Parathyroid adenoma (tissue), 2 donors: Measurements from ENCODE around the gene SORL1-AS1.
"Not testable (repeated sequence)": the region's sequence is repeated elsewhere in the genome, so short reads cannot be mapped to it uniquely, and the experiment has no call there.

ENCODE experiments used
- H2AFZ ChIP-seq: fragments of 300-600 bp; sonication (generic); one replicate; pipeline ENCODE4 v1.7.0; 2017; ENCODE audit warnings: antibody characterized with exemption, mild to moderate bottlenecking
- H3K27ac ChIP-seq: fragments of 300-600 bp; sonication (generic); one replicate; pipeline ENCODE4 v1.7.0; 2017
- H3K27me3 ChIP-seq: fragments of 300-600 bp; sonication (generic); one replicate; pipeline ENCODE4 v1.7.0; 2017; ENCODE audit warnings: low read length; ENCODE audit not compliant: control insufficient read depth, insufficient read depth
- H3K36me3 ChIP-seq: fragments of 300-600 bp; sonication (generic); one replicate; pipeline ENCODE4 v1.7.0; 2017; ENCODE audit warnings: low read length; ENCODE audit not compliant: control insufficient read depth, insufficient read depth
- H3K4me1 ChIP-seq: fragments of 300-600 bp; sonication (generic); one replicate; pipeline ENCODE4 v1.7.0; 2017; ENCODE audit warnings: control low read depth
- H3K4me2 ChIP-seq: fragments of 300-600 bp; sonication (generic); one replicate; pipeline ENCODE4 v1.7.0; 2017; ENCODE audit warnings: low read length
- H3K4me3 ChIP-seq: fragments of 300-600 bp; sonication (generic); one replicate; pipeline ENCODE4 v1.7.0; 2017; ENCODE audit warnings: low read depth, low read length
- H3K79me2 ChIP-seq: fragments of 300-600 bp; sonication (generic); one replicate; pipeline ENCODE4 v1.7.0; 2017; ENCODE audit warnings: control low read depth
- H3K9ac ChIP-seq: fragments of 300-600 bp; sonication (generic); one replicate; pipeline ENCODE4 v1.7.0; 2017; ENCODE audit warnings: mild to moderate bottlenecking
- H3K9me3 ChIP-seq: fragments of 300-600 bp; sonication (generic); one replicate; pipeline ENCODE4 v1.7.0; 2017; ENCODE audit warnings: low read length; ENCODE audit not compliant: control insufficient read depth
- TF ChIP-seq, protein P1 (sequence below): fragments of 300-600 bp; sonication (generic); IDR thresholded peaks from one replicate; pipeline ENCODE4 v1.7.0; 2017; ENCODE audit warnings: antibody characterized with exemption, mild to moderate bottlenecking
- donor health status: primary hyperparathyroidism.

The SORL1-AS1 gene

DNA sequence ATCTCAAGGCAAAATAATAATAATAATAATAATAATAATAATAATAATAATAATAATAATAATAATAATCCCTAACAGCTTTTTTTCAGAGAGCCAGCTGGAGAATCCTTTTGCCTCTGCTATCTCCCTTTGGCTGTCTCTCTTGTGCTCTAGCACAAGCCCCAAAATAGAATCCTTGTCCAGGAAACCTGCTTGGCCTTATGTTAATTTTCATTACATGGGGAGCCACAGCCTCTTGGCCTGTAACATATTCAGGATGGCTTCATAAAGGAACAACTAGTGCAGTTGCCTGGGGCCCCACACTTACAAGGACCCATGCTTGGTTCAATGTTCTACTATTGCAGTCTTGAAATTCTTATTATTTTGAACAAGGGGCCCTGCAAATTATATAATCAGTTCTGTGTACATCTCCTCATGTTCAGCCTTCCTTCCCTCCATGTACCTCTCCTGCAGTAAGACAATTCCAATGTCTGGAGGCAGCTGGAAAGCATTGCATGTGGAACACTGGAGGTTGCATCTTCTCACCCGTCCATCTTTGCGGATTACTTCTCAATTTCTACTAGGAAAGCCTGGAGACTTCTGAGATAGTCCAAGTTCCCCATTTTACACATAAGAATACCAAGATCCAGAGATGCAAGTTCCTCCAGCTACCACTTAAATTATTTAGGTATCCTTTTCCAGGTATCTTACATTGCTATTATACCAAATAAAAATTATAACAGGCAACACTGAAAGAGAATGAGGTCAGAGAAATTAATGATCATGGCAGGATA lies 38.4 kb downstream of the SORL1-AS1 start:
- H3K9ac ChIP-seq, result no peak overlapping the region
- H3K27ac ChIP-seq, result no peak overlapping the region
- no peak overlapping the region for H3K4me3 ChIP-seq
- TF ChIP-seq, protein P1, sequence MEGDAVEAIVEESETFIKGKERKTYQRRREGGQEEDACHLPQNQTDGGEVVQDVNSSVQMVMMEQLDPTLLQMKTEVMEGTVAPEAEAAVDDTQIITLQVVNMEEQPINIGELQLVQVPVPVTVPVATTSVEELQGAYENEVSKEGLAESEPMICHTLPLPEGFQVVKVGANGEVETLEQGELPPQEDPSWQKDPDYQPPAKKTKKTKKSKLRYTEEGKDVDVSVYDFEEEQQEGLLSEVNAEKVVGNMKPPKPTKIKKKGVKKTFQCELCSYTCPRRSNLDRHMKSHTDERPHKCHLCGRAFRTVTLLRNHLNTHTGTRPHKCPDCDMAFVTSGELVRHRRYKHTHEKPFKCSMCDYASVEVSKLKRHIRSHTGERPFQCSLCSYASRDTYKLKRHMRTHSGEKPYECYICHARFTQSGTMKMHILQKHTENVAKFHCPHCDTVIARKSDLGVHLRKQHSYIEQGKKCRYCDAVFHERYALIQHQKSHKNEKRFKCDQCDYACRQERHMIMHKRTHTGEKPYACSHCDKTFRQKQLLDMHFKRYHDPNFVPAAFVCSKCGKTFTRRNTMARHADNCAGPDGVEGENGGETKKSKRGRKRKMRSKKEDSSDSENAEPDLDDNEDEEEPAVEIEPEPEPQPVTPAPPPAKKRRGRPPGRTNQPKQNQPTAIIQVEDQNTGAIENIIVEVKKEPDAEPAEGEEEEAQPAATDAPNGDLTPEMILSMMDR, result no peak
- H2AFZ ChIP-seq, result no peak overlapping the region
- no peaks in the 10 kb centered on the region for H3K79me2 ChIP-seq
- peaks cover 2% of the 10 kb centered on the region for H3K4me1 ChIP-seq
- no peaks in the 10 kb centered on the region for H3K36me3 ChIP-seq
- no peaks in the 10 kb centered on the region for H3K27me3 ChIP-seq
- no peaks in the 10 kb centered on the region for H3K9me3 ChIP-seq
- H3K4me2 ChIP-seq, result no peak overlapping the region

GRCh38 chr11:121412711-121413415 lies 39.9 kb downstream of the SORL1-AS1 start:
- TF ChIP-seq, protein P1, result no peak
- peaks cover 2% of the 10 kb centered on the region for H3K4me1 ChIP-seq
- H2AFZ ChIP-seq, result no peak overlapping the region
- H3K79me2 ChIP-seq, result no peaks in the 10 kb centered on the region
- H3K4me2 ChIP-seq, result no peak overlapping the region
- no peaks in the 10 kb centered on the region for H3K36me3 ChIP-seq
- H3K27me3 ChIP-seq, result no peaks in the 10 kb centered on the region
- H3K4me3 ChIP-seq, result no peak overlapping the region
- H3K9me3 ChIP-seq, result no peaks in the 10 kb centered on the region
- H3K9ac ChIP-seq, result no peak overlapping the region
- no peak overlapping the region for H3K27ac ChIP-seq

- H3K79me2 ChIP-seq, result no peaks in the 10 kb centered on the region
- H3K27me3 ChIP-seq, result no peaks in the 10 kb centered on the region
These were observed 40.7 kb downstream of the SORL1-AS1 start for GRCh38 chr11:121412000-121412587.

GRCh38 chr11:121411330-121411729 lies 41.4 kb downstream of the SORL1-AS1 start:
- not testable (repeated sequence) for H3K36me3 ChIP-seq, H3K79me2 ChIP-seq, H3K4me3 ChIP-seq, H3K27ac ChIP-seq, H3K4me1 ChIP-seq, H3K4me2 ChIP-seq, H2AFZ ChIP-seq, H3K9me3 ChIP-seq, H3K9ac ChIP-seq, H3K27me3 ChIP-seq

More at GRCh38 chr11:121412000-121412587, 40.7 kb downstream of the SORL1-AS1 start:
- H2AFZ ChIP-seq, result no peak overlapping the region
- H3K4me2 ChIP-seq, result no peak overlapping the region
- H3K27ac ChIP-seq, result no peak overlapping the region
- no peaks in the 10 kb centered on the region for H3K36me3 ChIP-seq
- no peak overlapping the region for H3K4me3 ChIP-seq
- no peaks in the 10 kb centered on the region for H3K9me3 ChIP-seq
- no peak overlapping the region for H3K9ac ChIP-seq
- peaks cover 1% of the 10 kb centered on the region for H3K4me1 ChIP-seq
- TF ChIP-seq, protein P1, result no peak

GRCh38 chr11:121410041-121410440 lies 42.7 kb downstream of the SORL1-AS1 start:
- H3K4me2 ChIP-seq, H3K4me1 ChIP-seq, H3K27me3 ChIP-seq, H3K9ac ChIP-seq, H3K4me3 ChIP-seq, H3K79me2 ChIP-seq, H3K27ac ChIP-seq, H3K9me3 ChIP-seq, H3K36me3 ChIP-seq, H2AFZ ChIP-seq: not testable (repeated sequence)
